ENCODE data around the gene BHLHE41.

Gene BHLHE41

DNA sequence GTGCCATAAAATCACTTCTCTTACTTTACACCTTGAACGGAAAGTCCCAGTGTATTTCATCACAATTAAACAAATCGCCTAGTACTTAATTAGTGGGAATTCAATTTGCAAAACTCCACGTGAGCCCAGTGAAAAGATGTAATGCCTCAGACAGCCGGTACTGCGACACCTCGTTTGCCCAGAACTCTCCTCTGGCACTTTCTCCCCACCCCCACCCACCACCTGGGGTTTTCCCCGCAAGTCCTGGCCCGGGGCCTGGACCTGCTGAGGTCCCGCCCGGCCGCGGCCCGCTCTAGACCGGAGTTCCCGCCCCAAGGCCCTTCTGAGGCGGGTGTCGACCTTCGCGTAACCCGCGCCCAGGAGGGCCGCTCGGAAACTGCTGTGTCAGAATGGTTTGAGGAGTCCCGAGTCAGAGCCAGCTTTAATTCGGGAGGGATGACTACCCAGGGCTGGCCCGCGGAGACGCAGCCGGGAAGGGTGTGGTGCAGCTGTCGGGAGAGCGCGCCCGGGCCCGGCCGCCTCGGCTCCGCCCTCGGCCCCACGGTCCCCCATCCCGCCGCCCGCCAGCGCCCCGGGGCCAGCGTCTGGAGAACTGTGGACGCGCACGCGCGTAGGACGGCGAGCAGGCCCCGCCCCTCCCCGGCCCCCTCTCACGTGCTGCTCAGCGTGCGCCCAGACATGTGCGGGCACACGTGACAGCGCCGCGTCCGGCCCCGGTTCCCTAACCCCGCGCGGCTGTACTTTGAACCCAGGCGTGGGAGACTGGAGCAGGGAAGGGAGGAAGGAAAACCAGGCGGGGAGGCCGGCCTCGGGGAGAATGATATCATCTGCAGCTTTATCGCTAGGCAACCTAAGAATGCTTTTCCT is 10.8 kb downstream of the BHLHE41 start:
- CTCF ChIA-PET, result interaction anchor here (0.9 to 1.0 kb wide), 2 partner anchors 10 to 537 kb away, joined by 3 read pairs; no protein-coding TSS in a partner anchor
- Mint-ChIP-seq H3K4me1 (peaks cover 7% of the 10 kb centered on the region), H3K9me3 (no peaks in the 10 kb centered on the region), H3K4me3 (peak overlapping the region; percentile 64), H3K27me3 (peaks cover 72% of the 10 kb centered on the region), H3K36me3 (no peaks in the 10 kb centered on the region), H3K27ac (no peak overlapping the region)
- DNase-seq, result peak; percentile 77

DNA sequence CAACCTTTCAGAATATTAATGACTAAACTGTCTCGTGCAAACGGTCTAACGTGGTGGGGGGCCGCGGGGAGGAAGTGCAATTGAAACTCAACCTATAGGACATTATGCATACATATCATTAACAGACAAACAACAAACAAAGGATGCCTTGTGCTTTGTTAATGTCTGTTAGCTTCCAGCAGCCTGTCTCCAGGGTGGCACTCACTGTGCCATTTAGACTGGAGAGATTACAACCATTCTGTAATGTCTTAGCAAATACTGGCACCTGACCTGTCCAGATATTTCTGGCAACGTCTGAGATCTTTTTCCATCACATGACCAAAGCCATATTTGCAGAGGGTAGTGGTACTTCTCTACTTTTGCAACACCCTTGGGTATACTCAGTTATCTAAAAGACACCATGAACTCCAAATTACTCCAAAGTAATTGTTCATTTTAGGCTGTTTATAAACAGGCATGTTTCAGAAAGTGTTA is 11.6 kb downstream of the BHLHE41 start:
- Mint-ChIP-seq H3K27ac (no peak overlapping the region), H3K27me3 (peaks cover 74% of the 10 kb centered on the region), H3K4me1 (peaks cover 7% of the 10 kb centered on the region), H3K9me3 (no peaks in the 10 kb centered on the region), H3K4me3 (peak overlapping the region; percentile 64), H3K36me3 (no peaks in the 10 kb centered on the region)
- no peak for DNase-seq
- CTCF ChIA-PET, result no interaction called here

DNA sequence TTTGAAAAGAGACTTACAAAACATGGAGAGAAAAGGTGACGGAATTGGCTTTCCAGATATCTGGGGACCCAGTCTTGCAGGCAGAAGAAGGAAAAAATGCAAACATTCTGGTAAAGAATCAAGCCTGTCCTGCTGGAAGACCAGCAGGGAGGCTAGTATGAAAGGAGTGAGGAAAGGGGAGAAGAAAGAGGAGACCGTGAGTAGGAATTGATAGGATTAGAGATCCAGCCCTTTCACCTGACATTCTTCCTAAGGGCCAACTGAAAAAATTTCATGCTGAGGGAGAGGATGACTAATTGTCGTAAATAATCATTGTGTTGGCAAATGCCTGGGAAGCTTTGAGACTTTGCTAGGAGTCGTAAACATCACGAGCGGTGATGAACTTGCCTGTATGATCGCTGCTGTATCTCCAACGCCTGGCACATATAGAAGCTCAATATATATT is 12.1 kb downstream of the BHLHE41 start:
- Mint-ChIP-seq H3K4me1 (peaks cover 7% of the 10 kb centered on the region), H3K27ac (no peak overlapping the region), H3K4me3 (no peak overlapping the region), H3K36me3 (no peaks in the 10 kb centered on the region), H3K9me3 (no peaks in the 10 kb centered on the region), H3K27me3 (peaks cover 76% of the 10 kb centered on the region)
- CTCF ChIA-PET, result no interaction called here
- no peak for DNase-seq

DNA sequence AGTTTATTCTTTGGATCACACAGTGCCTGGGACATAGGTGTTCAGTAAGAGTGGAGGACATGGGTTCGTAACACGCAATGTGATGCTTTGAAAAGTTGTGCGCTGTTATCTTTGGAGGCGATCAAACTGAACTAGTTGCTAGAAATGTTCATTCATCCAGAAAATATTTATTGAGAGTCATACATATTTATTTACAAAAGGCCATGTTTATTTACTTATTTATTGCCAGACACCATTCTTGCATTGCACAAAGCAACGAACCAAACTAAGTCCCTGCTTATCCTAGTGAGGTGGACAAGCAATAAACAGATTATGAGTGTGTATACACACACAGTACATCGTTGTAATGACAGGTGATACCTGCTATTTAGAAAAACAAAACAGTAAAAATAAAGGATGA is 12.6 kb downstream of the BHLHE41 start:
- Mint-ChIP-seq H3K36me3 (no peaks in the 10 kb centered on the region), H3K27me3 (peaks cover 73% of the 10 kb centered on the region), H3K4me1 (peaks cover 7% of the 10 kb centered on the region), H3K9me3 (no peaks in the 10 kb centered on the region), H3K4me3 (no peak overlapping the region), H3K27ac (no peak overlapping the region)
- DNase-seq, result no peak
- CTCF ChIA-PET, result no interaction called here

DNA sequence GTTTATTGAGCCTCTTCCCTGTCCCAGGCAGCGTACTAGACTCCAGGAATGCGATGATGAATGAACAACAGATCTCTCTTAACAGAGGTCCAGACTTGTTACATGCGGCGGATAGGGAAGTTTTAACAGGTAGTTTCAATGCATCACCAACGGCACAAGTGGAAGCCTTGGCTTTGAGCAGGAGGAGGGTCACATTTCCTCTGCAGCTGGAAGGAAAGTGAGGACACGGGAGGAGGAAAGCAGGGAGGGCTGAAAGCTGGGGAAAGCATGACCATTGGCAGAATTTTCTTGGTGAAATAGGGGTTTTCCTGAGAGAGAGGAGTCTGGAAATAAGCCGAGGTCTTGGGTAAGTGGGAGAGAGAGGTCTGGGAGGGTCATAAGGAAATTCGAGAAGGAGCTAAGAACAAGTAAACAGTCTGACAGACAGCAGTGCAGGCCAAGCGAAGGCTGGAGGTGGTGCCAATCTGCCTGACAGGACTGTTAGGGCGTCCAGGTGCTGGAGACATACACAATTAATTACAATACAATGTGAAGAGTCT is 15.4 kb downstream of the BHLHE41 start:
- no peaks in the 10 kb centered on the region for H3K9me3 Mint-ChIP-seq
- H3K36me3 Mint-ChIP-seq, result no peaks in the 10 kb centered on the region
- H3K4me3 Mint-ChIP-seq, result no peak overlapping the region
- peaks cover 4% of the 10 kb centered on the region for H3K4me1 Mint-ChIP-seq
- peaks cover 51% of the 10 kb centered on the region for H3K27me3 Mint-ChIP-seq
- CTCF ChIA-PET, result interaction anchor here (0.6 kb wide), 1 partner anchor 338 kb away, joined by 4 read pairs; no protein-coding TSS in a partner anchor
- H3K27ac Mint-ChIP-seq, result no peak overlapping the region
- DNase-seq, result no peak

DNA sequence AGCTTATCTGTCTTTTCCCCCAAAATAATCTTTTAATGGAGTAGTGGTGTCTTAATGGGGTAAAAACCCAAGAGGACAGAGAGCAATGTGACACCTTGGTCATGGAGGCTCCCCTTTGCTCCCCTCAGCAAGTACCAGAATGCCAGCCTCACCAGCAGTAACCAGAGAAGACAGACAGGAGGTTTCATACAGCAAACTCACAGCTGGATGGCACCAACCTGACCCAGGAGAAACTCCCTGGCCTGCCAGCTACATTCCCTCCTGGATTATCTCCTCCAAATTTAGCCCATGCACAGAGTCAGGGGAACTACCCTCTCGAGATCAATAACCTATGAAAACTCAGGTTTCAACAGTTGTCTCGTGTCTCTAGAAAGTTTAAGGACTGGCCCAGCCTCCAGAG is 15.9 kb downstream of the BHLHE41 start:
- H3K27me3 Mint-ChIP-seq, result peaks cover 46% of the 10 kb centered on the region

DNA sequence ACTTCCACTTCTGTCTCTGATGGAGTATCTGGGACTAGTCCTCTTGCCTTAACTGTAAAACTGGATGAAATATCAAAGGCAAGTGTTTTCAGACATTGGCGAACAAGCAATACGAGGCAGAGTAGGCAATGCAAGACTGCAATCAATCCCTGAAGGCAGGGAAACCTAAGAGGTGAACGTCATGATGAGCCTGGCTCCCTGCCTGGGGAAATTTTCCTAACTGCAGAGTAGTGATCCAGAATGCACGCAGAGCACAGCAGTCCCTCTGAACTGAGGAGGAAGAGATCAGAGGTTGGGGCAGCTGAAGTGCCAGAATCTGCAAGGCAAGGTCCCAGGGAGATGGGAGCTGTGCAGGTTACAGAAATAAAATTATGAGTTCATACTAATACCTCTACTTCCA is 18.5 kb downstream of the BHLHE41 start:
- no peaks in the 10 kb centered on the region for H3K4me1 Mint-ChIP-seq
- H3K9me3 Mint-ChIP-seq, result no peaks in the 10 kb centered on the region
- H3K27me3 Mint-ChIP-seq, result peaks cover 31% of the 10 kb centered on the region
- H3K27ac Mint-ChIP-seq, result no peak overlapping the region
- no peaks in the 10 kb centered on the region for H3K36me3 Mint-ChIP-seq
- CTCF ChIA-PET, result no interaction called here
- DNase-seq, result no peak
- H3K4me3 Mint-ChIP-seq, result no peak overlapping the region

More for the DNA sequence above, 15.9 kb downstream of the BHLHE41 start:
- H3K4me3 Mint-ChIP-seq, result no peak overlapping the region
- no peaks in the 10 kb centered on the region for H3K36me3 Mint-ChIP-seq
- no peak overlapping the region for H3K27ac Mint-ChIP-seq
- no peak for DNase-seq
- CTCF ChIA-PET, result interaction anchor here (0.6 kb wide), 1 partner anchor 337 kb away, joined by 4 read pairs; no protein-coding TSS in a partner anchor
- peaks cover 4% of the 10 kb centered on the region for H3K4me1 Mint-ChIP-seq
- H3K9me3 Mint-ChIP-seq, result no peaks in the 10 kb centered on the region

DNA sequence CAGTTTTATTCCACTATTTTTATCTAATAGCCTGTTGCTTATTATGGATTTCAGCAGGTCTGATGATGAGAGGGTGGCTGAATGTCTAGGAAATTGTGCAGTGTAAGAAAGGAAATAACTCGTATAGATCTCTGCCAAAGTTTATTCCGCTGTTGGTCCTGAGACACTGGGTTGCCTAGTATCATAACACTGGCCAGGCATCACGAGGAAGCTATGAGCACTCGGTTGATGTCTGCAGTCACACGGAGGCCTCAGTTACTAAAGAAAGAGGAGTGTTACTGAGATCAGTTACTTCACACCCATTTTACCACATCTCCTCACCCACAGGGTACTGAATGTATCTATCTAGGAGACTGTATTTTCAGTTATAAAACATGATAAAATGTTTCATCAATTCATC is 21.9 kb downstream of the BHLHE41 start:
- CTCF ChIA-PET, result interaction anchor here (1.1 to 1.7 kb wide), 2 partner anchors 17 to 549 kb away, joined by 3 to 4 read pairs; no protein-coding TSS in a partner anchor
- no peak overlapping the region for H3K27ac Mint-ChIP-seq
- peaks cover 8% of the 10 kb centered on the region for H3K27me3 Mint-ChIP-seq

DNA sequence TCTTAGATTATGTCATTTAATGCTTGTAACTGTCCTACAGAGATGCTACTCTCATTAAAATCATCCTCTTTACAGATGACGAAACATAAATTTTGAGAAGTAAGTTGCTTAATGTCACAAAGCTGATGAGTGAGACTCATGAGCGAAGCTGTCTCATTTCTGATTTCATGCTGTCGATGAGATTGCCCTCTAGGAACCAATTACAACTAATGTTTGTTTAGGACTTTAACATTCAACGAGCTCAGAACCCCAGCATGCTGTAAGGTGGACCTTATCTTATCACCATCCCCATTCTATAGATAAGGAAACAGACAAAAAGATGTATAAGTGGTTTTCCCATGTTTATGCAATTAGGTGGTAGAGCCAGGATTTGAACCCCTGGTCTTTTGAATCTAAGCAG is 23.1 kb downstream of the BHLHE41 start:
- H3K4me3 Mint-ChIP-seq, result no peak overlapping the region
- H3K27me3 Mint-ChIP-seq, result peaks cover 12% of the 10 kb centered on the region
- CTCF ChIA-PET, result interaction anchor here (1.1 to 1.7 kb wide), 2 partner anchors 18 to 551 kb away, joined by 3 to 4 read pairs; no protein-coding TSS in a partner anchor
- no peaks in the 10 kb centered on the region for H3K4me1 Mint-ChIP-seq
- H3K9me3 Mint-ChIP-seq, result no peaks in the 10 kb centered on the region
- no peaks in the 10 kb centered on the region for H3K36me3 Mint-ChIP-seq
- no peak for DNase-seq
- no peak overlapping the region for H3K27ac Mint-ChIP-seq

More for the DNA sequence above, 21.9 kb downstream of the BHLHE41 start:
- H3K36me3 Mint-ChIP-seq, result no peaks in the 10 kb centered on the region
- no peak overlapping the region for H3K4me3 Mint-ChIP-seq
- no peaks in the 10 kb centered on the region for H3K4me1 Mint-ChIP-seq
- DNase-seq, result no peak
- no peaks in the 10 kb centered on the region for H3K9me3 Mint-ChIP-seq

DNA sequence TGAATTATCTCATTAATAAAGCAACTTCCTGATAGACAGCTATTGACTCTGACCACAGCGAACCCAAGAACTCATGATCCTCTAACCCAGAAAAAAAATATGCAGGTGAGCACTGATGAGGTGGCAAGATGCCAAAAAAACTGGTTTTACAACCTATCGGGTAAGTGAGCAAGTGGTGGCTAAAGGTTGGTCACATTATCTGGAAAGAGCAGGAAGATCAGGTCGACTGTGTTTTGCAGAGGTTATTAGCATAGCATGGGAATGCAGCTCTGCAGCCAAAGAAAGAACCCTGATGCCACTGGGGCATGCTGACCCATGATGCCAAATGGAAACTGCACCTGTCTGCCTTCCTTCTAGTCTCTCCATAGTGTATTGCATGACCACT is 23.5 kb downstream of the BHLHE41 start:
- no peaks in the 10 kb centered on the region for H3K9me3 Mint-ChIP-seq
- CTCF ChIA-PET, result interaction anchor here (1.7 kb wide), 1 partner anchor 551 kb away, joined by 4 read pairs; no protein-coding TSS in a partner anchor
- H3K27me3 Mint-ChIP-seq, result peaks cover 9% of the 10 kb centered on the region
- H3K36me3 Mint-ChIP-seq, result no peaks in the 10 kb centered on the region
- H3K4me1 Mint-ChIP-seq, result no peaks in the 10 kb centered on the region
- H3K27ac Mint-ChIP-seq, result no peak overlapping the region
- no peak overlapping the region for H3K4me3 Mint-ChIP-seq
- no peak for DNase-seq

DNA sequence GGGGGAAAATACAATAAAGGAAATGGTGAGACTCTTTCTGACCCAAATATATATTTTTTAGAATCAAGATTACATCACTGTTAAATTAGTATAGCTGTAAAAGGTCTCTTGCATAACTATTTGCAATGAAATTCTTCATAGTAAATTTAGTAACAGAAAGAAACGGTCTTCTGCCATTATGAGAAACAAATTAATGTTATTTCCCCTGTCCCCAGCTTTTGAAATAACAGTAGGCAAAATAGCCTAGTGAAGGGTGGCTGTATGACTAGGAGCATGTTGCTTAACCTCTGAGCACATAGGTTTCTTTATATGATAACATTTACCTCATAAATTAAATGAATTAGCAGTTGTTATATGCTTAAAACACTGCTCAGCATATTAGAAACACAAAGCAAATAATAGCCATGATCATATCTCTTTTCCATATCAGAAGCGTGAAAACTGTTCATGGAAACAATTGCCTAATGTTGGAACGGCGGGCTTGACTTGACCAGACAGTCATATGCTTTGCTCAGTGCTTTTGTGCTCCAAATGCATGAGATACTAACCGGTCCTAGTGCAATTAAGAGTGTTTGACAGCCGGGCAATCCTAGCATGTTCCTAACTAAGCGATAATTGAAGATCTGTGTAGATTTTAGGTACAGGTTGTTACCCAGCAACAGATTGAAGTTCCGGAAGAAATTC is 24.0 kb downstream of the BHLHE41 start:
- Mint-ChIP-seq H3K4me3 (no peak overlapping the region), H3K9me3 (no peaks in the 10 kb centered on the region)
- CTCF ChIA-PET, result interaction anchor here (1.0 kb wide), 1 partner anchor 601 kb away, joined by 3 read pairs; no protein-coding TSS in a partner anchor

DNA sequence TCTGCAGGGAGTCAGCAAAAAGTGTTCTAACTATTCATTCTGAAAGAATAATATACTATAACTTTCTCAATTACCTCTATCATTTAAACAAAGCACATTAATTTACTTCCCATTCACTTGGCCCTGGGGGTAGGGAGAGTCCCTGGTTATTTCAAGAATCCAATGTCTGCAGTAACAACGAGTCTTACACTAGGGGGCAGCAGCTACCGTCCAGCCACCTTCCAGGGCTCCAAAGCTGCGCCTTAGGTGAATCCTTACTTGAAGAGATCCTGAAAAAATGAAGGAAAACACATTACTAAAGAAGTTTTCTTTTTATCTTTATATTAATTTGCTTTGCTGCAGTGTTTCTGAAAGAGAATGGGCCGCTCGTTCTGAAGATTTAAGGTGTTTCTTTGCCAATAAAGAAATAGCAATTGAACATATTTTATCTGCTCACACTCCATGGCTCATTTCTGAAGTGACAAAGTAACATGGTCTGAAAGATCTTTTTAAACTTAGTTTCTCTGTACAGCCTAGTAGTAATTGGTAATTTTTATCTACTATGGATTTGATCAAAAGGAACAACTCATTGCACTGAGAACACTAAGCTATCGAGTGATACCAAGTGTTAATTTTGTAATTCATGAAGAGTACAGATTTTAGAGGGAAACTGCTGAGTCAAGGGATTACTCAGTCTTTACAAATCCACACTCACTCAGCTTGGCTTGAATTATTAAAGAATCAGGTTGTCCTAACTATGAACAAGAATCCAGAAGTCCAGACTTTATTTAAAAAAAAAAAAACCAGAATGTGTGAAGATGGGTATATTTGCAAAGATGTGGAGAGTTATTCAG is 27.6 kb downstream of the BHLHE41 start:
- Mint-ChIP-seq H3K9me3 (no peaks in the 10 kb centered on the region), H3K4me1 (peaks cover 3% of the 10 kb centered on the region), H3K27ac (no peak overlapping the region), H3K36me3 (no peaks in the 10 kb centered on the region), H3K4me3 (no peak overlapping the region), H3K27me3 (peaks cover 8% of the 10 kb centered on the region)
- DNase-seq, result peak; percentile 62
- CTCF ChIA-PET, result interaction anchor here (0.9 to 1.5 kb wide), 12 partner anchors 14 to 748 kb away, joined by 3 to 9 read pairs (median 3); no protein-coding TSS in a partner anchor

More for the DNA sequence above, 24.0 kb downstream of the BHLHE41 start:
- no peak for DNase-seq
- Mint-ChIP-seq H3K36me3 (no peaks in the 10 kb centered on the region), H3K4me1 (no peaks in the 10 kb centered on the region), H3K27ac (no peak overlapping the region), H3K27me3 (peaks cover 8% of the 10 kb centered on the region)

DNA sequence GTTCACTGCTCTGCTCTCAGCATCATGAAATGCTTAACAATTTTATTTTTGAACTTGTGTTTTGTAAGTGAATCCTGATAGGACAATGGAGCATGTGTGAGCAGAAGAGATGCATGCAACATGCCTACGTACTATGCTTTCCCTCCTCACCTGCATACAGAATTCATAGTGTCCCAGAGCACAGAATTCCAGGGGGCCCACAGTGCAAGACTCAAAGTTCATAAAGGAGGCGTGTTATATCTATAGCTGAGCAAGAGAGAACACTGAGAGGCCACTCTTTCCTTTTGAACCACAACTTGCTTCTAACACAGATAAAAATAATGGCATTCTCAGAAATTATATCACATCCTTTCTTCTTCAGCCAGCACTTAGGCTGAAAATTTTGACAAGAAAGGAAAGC is 28.8 kb downstream of the BHLHE41 start:
- no peak overlapping the region for H3K27ac Mint-ChIP-seq
- peaks cover 11% of the 10 kb centered on the region for H3K27me3 Mint-ChIP-seq
- DNase-seq, result no peak
- peaks cover 3% of the 10 kb centered on the region for H3K4me1 Mint-ChIP-seq
- H3K9me3 Mint-ChIP-seq, result no peaks in the 10 kb centered on the region
- H3K4me3 Mint-ChIP-seq, result no peak overlapping the region
- CTCF ChIA-PET, result interaction anchor here (1.3 kb wide), 1 partner anchor 16 kb away, joined by 3 read pairs; no protein-coding TSS in a partner anchor
- H3K36me3 Mint-ChIP-seq, result no peaks in the 10 kb centered on the region
